Measurements from ENCODE around the gene NCOA4. TPM values are rescaled to one million over a fixed set of nuclear protein-coding genes. Genes with fewer than 3 reads are reported as not detected.
"Not testable (repeated sequence)": the region's sequence is repeated elsewhere in the genome, so short reads cannot be mapped to it uniquely, and the experiment has no call there.

Gene NCOA4
- total RNA-seq, 2 experiments from 2014 or later: 71.1 to 78.8 TPM

- H3K4me2 ChIP-seq (ENCODE audit: low read length): no peak overlapping the region
- no peaks in the 10 kb centered on the region for H3K9me3 ChIP-seq (ENCODE audit: low read length)
- H3K4me1 ChIP-seq (ENCODE audit: insufficient read depth, low read length, poor library complexity, severe bottlenecking): no peaks in the 10 kb centered on the region
- CTCF ChIA-PET (ENCODE audit: unreplicated experiment): no interaction called here
- POLR2A ChIA-PET: interaction anchor here (1.1 to 1.2 kb wide), 2 partner anchors 12 to 25 kb away, joined by 4 to 5 read pairs; no protein-coding TSS in a partner anchor
- H3K27ac ChIP-seq (ENCODE audit: low read depth, low read length, poor library complexity, severe bottlenecking): no peak overlapping the region
- no peaks in the 10 kb centered on the region for H3K9me2 ChIP-seq (ENCODE audit: insufficient read depth, low read length)
- peaks cover 74% of the 10 kb centered on the region for H3K36me3 ChIP-seq (ENCODE audit: insufficient read depth, low read length)
- H4K20me1 ChIP-seq (ENCODE audit: insufficient read depth, low read length): no peaks in the 10 kb centered on the region
- no peak for DNase-seq (ENCODE audit: low spot score)
- no peak overlapping the region for H3K4me3 ChIP-seq (ENCODE audit: low read depth, low read length, poor library complexity, severe bottlenecking)
- no peak for TF ChIP-seq EZH2phosphoT487 (IDR thresholded peaks at IDR 0.05; ENCODE audit: borderline replicate concordance, low read depth, low read length)
- TF ChIP-seq, protein P1, sequence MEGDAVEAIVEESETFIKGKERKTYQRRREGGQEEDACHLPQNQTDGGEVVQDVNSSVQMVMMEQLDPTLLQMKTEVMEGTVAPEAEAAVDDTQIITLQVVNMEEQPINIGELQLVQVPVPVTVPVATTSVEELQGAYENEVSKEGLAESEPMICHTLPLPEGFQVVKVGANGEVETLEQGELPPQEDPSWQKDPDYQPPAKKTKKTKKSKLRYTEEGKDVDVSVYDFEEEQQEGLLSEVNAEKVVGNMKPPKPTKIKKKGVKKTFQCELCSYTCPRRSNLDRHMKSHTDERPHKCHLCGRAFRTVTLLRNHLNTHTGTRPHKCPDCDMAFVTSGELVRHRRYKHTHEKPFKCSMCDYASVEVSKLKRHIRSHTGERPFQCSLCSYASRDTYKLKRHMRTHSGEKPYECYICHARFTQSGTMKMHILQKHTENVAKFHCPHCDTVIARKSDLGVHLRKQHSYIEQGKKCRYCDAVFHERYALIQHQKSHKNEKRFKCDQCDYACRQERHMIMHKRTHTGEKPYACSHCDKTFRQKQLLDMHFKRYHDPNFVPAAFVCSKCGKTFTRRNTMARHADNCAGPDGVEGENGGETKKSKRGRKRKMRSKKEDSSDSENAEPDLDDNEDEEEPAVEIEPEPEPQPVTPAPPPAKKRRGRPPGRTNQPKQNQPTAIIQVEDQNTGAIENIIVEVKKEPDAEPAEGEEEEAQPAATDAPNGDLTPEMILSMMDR (conservative IDR thresholded peaks at IDR 0.05; ENCODE audit: low read length): no peak
- intact Hi-C loops (cut with micrococcal nuclease; ENCODE audit: unreplicated experiment): no loop called here
- H3K79me2 ChIP-seq (ENCODE audit: insufficient read depth, low read depth, low read length): no peaks in the 10 kb centered on the region; the same call in 1 of the 2 replicates
- BruUV-seq (replicated peaks): no TSS peak
- H2AFZ ChIP-seq (ENCODE audit: low read length): no peak overlapping the region
Measured at GRCh38 chr10:45997994-45998763, 32.2 kb downstream of the NCOA4 start.

DNA sequence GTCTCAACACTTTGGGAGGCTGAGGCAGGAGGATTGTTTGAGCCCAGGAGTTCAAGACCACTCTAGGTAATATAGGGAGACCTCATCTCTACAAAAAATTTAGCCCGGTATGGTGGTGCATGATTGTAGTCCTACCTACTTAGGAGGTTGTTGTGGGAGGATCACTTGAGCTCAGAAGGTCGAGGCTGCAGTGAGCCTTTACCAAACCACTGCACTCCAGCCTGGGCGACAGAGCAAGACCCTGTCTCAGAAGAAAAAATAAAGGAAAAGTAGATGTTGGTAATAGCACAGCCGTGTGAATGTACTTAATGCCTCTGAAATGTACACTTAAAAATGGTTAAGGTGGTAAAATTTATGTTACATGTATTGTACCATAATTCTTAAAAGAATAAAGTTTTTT is 32.9 kb downstream of the NCOA4 start:
- Histone ChIP-seq H3K79me2 (ENCODE audit: insufficient read depth, low read depth, low read length) (no peaks in the 10 kb centered on the region; the same call in 1 of the 2 replicates), H3K9me2 (ENCODE audit: insufficient read depth, low read length) (no peaks in the 10 kb centered on the region), H3K27ac (ENCODE audit: low read depth, low read length, poor library complexity, severe bottlenecking) (no peak overlapping the region), H2AFZ (ENCODE audit: low read length) (no peak overlapping the region), H3K4me1 (ENCODE audit: insufficient read depth, low read length, poor library complexity, severe bottlenecking) (no peaks in the 10 kb centered on the region), H3K9me3 (ENCODE audit: low read length) (no peaks in the 10 kb centered on the region), H3K36me3 (ENCODE audit: insufficient read depth, low read length) (peaks cover 72% of the 10 kb centered on the region), H3K4me3 (ENCODE audit: low read depth, low read length, poor library complexity, severe bottlenecking) (no peak overlapping the region), H3K4me2 (ENCODE audit: low read length) (no peak overlapping the region), H4K20me1 (ENCODE audit: insufficient read depth, low read length) (no peaks in the 10 kb centered on the region)
- CTCF ChIA-PET (ENCODE audit: unreplicated experiment): no interaction called here
- no peak for DNase-seq (ENCODE audit: low spot score)
- POLR2A ChIA-PET: no interaction called here
- no TSS peak for BruUV-seq (replicated peaks)
- TF ChIP-seq, protein P1 (conservative IDR thresholded peaks at IDR 0.05; ENCODE audit: low read length): no peak
- TF ChIP-seq EZH2phosphoT487 (IDR thresholded peaks at IDR 0.05; ENCODE audit: borderline replicate concordance, low read depth, low read length): no peak
- intact Hi-C loops (cut with micrococcal nuclease; ENCODE audit: unreplicated experiment): no loop called here

DNA sequence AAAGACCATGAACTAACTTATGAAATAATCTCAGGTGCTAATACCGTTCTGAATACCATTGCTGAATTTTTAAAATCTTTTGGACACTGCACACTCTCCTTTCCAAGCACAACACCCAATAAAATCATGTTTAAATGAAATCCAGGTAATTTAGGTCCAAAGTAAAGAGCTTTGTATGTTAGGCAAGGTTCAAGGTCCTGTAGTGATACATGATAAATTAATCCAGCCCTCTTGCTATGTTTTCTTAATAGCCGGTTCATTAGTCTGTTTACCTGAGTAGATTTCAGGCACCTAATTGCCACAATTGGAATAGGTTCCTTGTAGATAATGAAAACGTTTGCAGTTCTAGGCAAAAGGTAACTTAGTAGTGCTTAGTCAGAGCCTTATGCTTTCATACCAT is 44.8 kb downstream of the NCOA4 start:
- H2AFZ ChIP-seq (ENCODE audit: low read length); DNase-seq (ENCODE audit: low spot score); H3K27ac ChIP-seq (ENCODE audit: low read depth, low read length, poor library complexity, severe bottlenecking); H3K4me3 ChIP-seq (ENCODE audit: low read depth, low read length, poor library complexity, severe bottlenecking); CTCF ChIA-PET (ENCODE audit: unreplicated experiment); H3K4me2 ChIP-seq (ENCODE audit: low read length); POLR2A ChIA-PET; H3K9me2 ChIP-seq (ENCODE audit: insufficient read depth, low read length); H3K4me1 ChIP-seq (ENCODE audit: insufficient read depth, low read length, poor library complexity, severe bottlenecking); H3K9me3 ChIP-seq (ENCODE audit: low read length); intact Hi-C loops (cut with micrococcal nuclease; ENCODE audit: unreplicated experiment); BruUV-seq (replicated peaks); H4K20me1 ChIP-seq (ENCODE audit: insufficient read depth, low read length): not testable (repeated sequence)
- Histone ChIP-seq H3K36me3 (ENCODE audit: insufficient read depth, low read length) (peaks cover 50% of the 10 kb centered on the region), H3K79me2 (ENCODE audit: insufficient read depth, low read depth, low read length) (peaks cover 10% of the 10 kb centered on the region)

DNA sequence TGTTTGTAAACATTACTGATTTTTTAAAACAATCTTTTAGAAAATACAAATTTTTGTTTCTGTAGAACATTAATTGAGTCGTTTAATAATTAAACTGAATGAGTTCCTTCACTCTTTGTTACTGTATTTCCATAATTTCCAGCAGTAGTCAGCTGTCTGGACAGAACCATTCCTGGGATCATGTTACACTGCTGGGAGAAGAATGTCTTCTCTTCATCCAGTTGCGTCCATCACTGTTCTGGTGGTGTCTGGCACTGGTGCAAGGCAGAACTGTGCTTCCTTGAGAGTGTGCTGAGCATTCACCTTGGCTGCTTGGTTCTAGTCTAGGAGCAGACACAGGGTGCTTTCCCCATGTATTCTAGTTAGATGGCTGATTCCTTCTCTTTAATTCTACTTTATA is 46.0 kb downstream of the NCOA4 start:
- POLR2A ChIA-PET; CTCF ChIA-PET (ENCODE audit: unreplicated experiment); DNase-seq (ENCODE audit: low spot score); H3K4me2 ChIP-seq (ENCODE audit: low read length); H3K4me3 ChIP-seq (ENCODE audit: low read depth, low read length, poor library complexity, severe bottlenecking); H3K9me2 ChIP-seq (ENCODE audit: insufficient read depth, low read length); H3K9me3 ChIP-seq (ENCODE audit: low read length); H3K4me1 ChIP-seq (ENCODE audit: insufficient read depth, low read length, poor library complexity, severe bottlenecking); H3K27ac ChIP-seq (ENCODE audit: low read depth, low read length, poor library complexity, severe bottlenecking); H2AFZ ChIP-seq (ENCODE audit: low read length); BruUV-seq (replicated peaks); H4K20me1 ChIP-seq (ENCODE audit: insufficient read depth, low read length): not testable (repeated sequence)
- peaks cover 15% of the 10 kb centered on the region for H3K79me2 ChIP-seq (ENCODE audit: insufficient read depth, low read depth, low read length)
- intact Hi-C loops (cut with micrococcal nuclease; ENCODE audit: unreplicated experiment): loop anchor here (5.0 kb wide), 1 partner anchor 38 kb away; no protein-coding TSS in a partner anchor
- peaks cover 45% of the 10 kb centered on the region for H3K36me3 ChIP-seq (ENCODE audit: insufficient read depth, low read length)
